Neuronal stem cell (in vitro differentiated cells): ENCODE results near the gene ITGA2.

ENCODE experiments used
- DNase-seq: peaks from one replicate; pipeline ENCODE4 v3.0.0-alpha.2; 2013; ENCODE audit warnings: low spot score
- H2AFZ ChIP-seq: one replicate; pipeline ENCODE4 v1.6.1; 2013; ENCODE audit warnings: mild to moderate bottlenecking, low read length, inconsistent platforms
- H2AK5ac ChIP-seq: 2 replicates; pipeline ENCODE4 v1.6.1; 2013; ENCODE audit warnings: low read depth, mild to moderate bottlenecking, inconsistent platforms, low read length, moderate library complexity, mixed read lengths
- H2BK120ac ChIP-seq: 2 replicates; pipeline ENCODE4 v1.6.1; 2013; ENCODE audit warnings: low read depth, mild to moderate bottlenecking, inconsistent platforms, low read length, moderate library complexity, mixed read lengths
- H2BK12ac ChIP-seq: one replicate; pipeline ENCODE4 v1.6.1; 2013; ENCODE audit warnings: low read length, inconsistent platforms
- H2BK15ac ChIP-seq: 2 replicates; pipeline ENCODE4 v1.6.1; 2013; ENCODE audit warnings: mild to moderate bottlenecking, low read length, inconsistent platforms, mixed read lengths
- H2BK5ac ChIP-seq: one replicate; pipeline ENCODE4 v1.6.1; 2013; ENCODE audit warnings: inconsistent platforms, mild to moderate bottlenecking, low read length, moderate library complexity
- H3K14ac ChIP-seq: one replicate; pipeline ENCODE4 v1.6.1; 2013; ENCODE audit warnings: low read length, inconsistent platforms
- H3K18ac ChIP-seq: 2 replicates; pipeline ENCODE4 v1.6.1; 2013; ENCODE audit warnings: low read length, inconsistent platforms
- H3K23ac ChIP-seq: 2 replicates; pipeline ENCODE4 v1.6.1; 2013; ENCODE audit warnings: low read depth, mild to moderate bottlenecking, mixed read lengths, low read length, inconsistent platforms; ENCODE audit not compliant: poor library complexity
- H3K27ac ChIP-seq: replicated peaks from 3 replicates; pipeline ENCODE4 v1.5.1; 2013; ENCODE audit warnings: low read length, inconsistent platforms
- H3K27me3 ChIP-seq, 3 experiments: 2 replicates each; pipeline ENCODE4 v1.6.1; 2013; ENCODE audit warnings: low read length in 3 of 3, mild to moderate bottlenecking in 2 of 3, inconsistent platforms in 1 of 3, low read depth in 1 of 3, mixed read lengths in 1 of 3, moderate library complexity in 1 of 3; ENCODE audit not compliant: control insufficient read depth in 3 of 3, insufficient read depth in 3 of 3
- H3K36me3 ChIP-seq, 2 donors: replicated peaks in 1 of 2; 2 replicates each; pipeline ENCODE4 v1.6.1; 2013; ENCODE audit warnings: low read length in 2 of 2; ENCODE audit not compliant: control insufficient read depth in 2 of 2, insufficient read depth in 2 of 2
- H3K4ac ChIP-seq: 2 replicates; pipeline ENCODE4 v1.6.1; 2013; ENCODE audit warnings: inconsistent platforms, mild to moderate bottlenecking, low read length, moderate library complexity
- H3K4me1 ChIP-seq, 2 donors: 1 replicate in 1 of 2; 2 replicates in 1 of 2; pipeline ENCODE4 v1.6.1; 2013; ENCODE audit warnings: low read length in 2 of 2, low read depth in 1 of 2; ENCODE audit not compliant: control insufficient read depth in 2 of 2, insufficient read depth in 1 of 2
- H3K4me2 ChIP-seq: one replicate; pipeline ENCODE4 v1.6.1; 2013; ENCODE audit warnings: mild to moderate bottlenecking, low read length, inconsistent platforms; ENCODE audit not compliant: insufficient read depth, poor library complexity, severe bottlenecking
- H3K4me3 ChIP-seq, 2 donors: 2 replicates each; pipeline ENCODE4 v1.5.1; 2013; ENCODE audit warnings: low read length in 2 of 2, mild to moderate bottlenecking in 2 of 2, inconsistent platforms in 1 of 2, moderate library complexity in 1 of 2
- H3K79me1 ChIP-seq: one replicate; pipeline ENCODE4 v1.6.1; 2013; ENCODE audit warnings: low read depth, mild to moderate bottlenecking, inconsistent platforms, low read length, moderate library complexity
- H3K9ac ChIP-seq: one replicate; pipeline ENCODE4 v1.6.1; 2013; ENCODE audit warnings: mild to moderate bottlenecking, low read depth, low read length, inconsistent platforms; ENCODE audit not compliant: poor library complexity
- H3K9me3 ChIP-seq, 2 donors: replicated peaks in 1 of 2; 2 replicates each; pipeline versions ENCODE3 to v1.6.1; 2013; ENCODE audit warnings: low read length in 2 of 2, mild to moderate bottlenecking in 2 of 2, inconsistent platforms in 1 of 2, low read depth in 1 of 2, mixed read lengths in 1 of 2, moderate library complexity in 1 of 2; ENCODE audit not compliant: control insufficient read depth in 2 of 2, insufficient read depth in 1 of 2
- H4K8ac ChIP-seq: one replicate; pipeline ENCODE4 v1.6.1; 2013; ENCODE audit warnings: low read depth, mild to moderate bottlenecking, inconsistent platforms, low read length, moderate library complexity
- H4K91ac ChIP-seq: one replicate; pipeline ENCODE4 v1.6.1; 2013; ENCODE audit warnings: low read length, low read depth, mild to moderate bottlenecking, inconsistent platforms; ENCODE audit not compliant: poor library complexity
- WGBS, 2 donors: extraction: QIAGEN DNeasy Blood & Tissue Kit; methylation state at CpG; one replicate each; pipeline ENCODE4 v1.1.7; 2013; ENCODE audit warnings: missing lambda C conversion rate in 2 of 2, mixed read lengths in 1 of 2; ENCODE audit not compliant: insufficient read length in 2 of 2, insufficient replicate concordance in 1 of 2; ENCODE audit errors: extremely low coverage in 2 of 2; 5-methylcytosine and 5-hydroxymethylcytosine counted together

Gene ITGA2

DNA sequence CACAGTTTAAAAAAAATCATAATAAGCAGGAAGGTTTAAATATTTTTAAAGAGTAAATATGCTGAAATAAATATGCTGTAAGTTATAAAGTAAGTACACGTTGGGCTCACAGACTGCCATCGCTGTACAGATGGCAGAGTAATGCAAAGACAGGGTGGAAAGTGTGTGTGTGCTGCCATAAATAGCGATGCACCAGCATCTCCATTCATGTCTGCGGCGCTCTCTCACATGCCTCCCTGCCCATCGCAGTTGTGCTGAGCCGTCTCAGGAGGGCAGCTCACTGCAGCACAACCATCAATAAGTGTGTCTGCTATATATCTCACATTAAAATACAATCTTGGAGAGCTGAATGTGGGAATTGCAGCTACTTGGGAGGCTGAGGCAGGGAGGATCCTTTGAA is 106.1 kb downstream of the ITGA2 start:
- DNase-seq: no peak
- Histone ChIP-seq H2BK15ac (no peak overlapping the region), H2BK120ac (no peak overlapping the region), H3K36me3 (peaks cover 2 to 37% of the 10 kb centered on the region in 2 donors), H3K79me1 (no peaks in the 10 kb centered on the region), H2AFZ (no peak overlapping the region), H3K14ac (no peak overlapping the region), H3K27me3 (no peaks in the 10 kb centered on the region), H2BK5ac (no peak overlapping the region), H3K18ac (no peak overlapping the region), H3K4me2 (no peak overlapping the region), H2BK12ac (no peak overlapping the region), H3K27ac (no peak overlapping the region), H3K4me3 (no peak overlapping the region), H3K4ac (no peak overlapping the region), H3K4me1 (no peaks in the 10 kb centered on the region), H4K8ac (no peak overlapping the region), H3K23ac (no peak overlapping the region), H4K91ac (no peak overlapping the region), H3K9me3 (peaks cover 0 to 2% of the 10 kb centered on the region in 2 donors), H2AK5ac (no peak overlapping the region), H3K9ac (no peak overlapping the region)
- WGBS, 2 donors: no CpG with 5 or more reads among the region's 7 CpGs

DNA sequence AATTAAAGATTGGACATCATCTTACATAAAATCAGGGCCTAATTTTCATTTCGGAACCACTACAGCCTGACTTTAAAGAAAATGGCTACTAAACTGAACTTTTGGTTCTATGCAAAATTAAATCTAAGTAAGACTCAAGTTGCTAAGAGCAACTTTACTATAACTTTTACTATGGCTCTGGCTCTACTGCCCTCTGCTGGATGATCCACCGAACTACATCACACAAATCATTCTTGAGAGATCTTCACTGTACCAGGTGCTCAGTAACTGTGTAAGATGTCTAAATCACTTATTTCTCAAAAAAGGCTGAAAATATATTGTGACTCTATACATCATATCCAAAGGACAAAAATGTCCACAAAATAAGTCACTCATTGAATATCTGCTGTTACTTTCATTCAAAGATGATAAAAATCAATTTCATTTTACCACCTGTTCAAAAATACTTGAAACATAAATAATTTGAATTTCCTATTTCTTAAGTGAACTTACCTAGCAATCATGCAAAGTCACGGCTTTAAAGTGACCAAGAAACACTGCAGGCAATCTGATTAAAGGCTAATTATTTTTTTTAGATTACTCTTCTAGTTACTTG is 106.9 kb downstream of the ITGA2 start:
- Histone ChIP-seq H3K9ac (no peak overlapping the region), H3K27me3 (no peaks in the 10 kb centered on the region), H2BK5ac (no peak overlapping the region), H2BK15ac (no peak overlapping the region), H4K91ac (no peak overlapping the region), H2AFZ (no peak overlapping the region), H2BK120ac (no peak overlapping the region), H2AK5ac (no peak overlapping the region), H3K14ac (no peak overlapping the region), H2BK12ac (no peak overlapping the region), H3K4me1 (no peaks in the 10 kb centered on the region), H3K18ac (no peak overlapping the region), H3K36me3 (peaks cover 2 to 45% of the 10 kb centered on the region in 2 donors), H3K9me3 (peaks cover 0 to 2% of the 10 kb centered on the region in 2 donors), H3K4ac (no peak overlapping the region), H3K4me2 (no peak overlapping the region), H3K27ac (no peak overlapping the region), H3K4me3 (no peak overlapping the region), H3K23ac (no peak overlapping the region), H4K8ac (no peak overlapping the region), H3K79me1 (no peaks in the 10 kb centered on the region)
- no CpG with 5 or more reads among the region's 3 CpGs for WGBS, 2 donors
- peak; percentile 46 for DNase-seq

DNA sequence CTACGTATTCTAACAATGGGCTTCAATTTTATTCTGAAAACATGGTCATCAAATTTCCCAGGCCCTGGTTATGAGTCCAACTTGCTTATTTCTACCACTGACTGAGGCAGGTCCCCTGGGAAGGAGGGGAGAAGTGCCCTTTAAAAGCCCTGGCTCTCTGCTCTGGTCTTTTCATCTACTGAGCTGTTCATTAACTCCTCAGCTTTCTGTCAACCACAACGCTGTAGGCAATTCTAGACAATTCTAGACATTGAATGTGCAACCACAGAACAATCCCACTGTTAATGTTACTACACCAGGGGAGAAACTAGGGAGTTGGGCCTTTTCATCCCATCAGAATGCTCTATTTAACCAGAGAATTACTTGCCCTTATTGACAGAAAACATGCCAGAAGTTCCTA is 110.4 kb downstream of the ITGA2 start:
- H3K4me2 ChIP-seq: no peak overlapping the region
- no peak overlapping the region for H3K18ac ChIP-seq
- H3K4me1 ChIP-seq: no peaks in the 10 kb centered on the region
- H3K23ac ChIP-seq: no peak overlapping the region
- no peak overlapping the region for H3K4ac ChIP-seq
- no peak overlapping the region for H2BK120ac ChIP-seq
- no peak overlapping the region for H3K14ac ChIP-seq
- no peak overlapping the region for H4K8ac ChIP-seq
- H3K79me1 ChIP-seq: no peaks in the 10 kb centered on the region
- H2AK5ac ChIP-seq: no peak overlapping the region
- no CpG with 5 or more reads among the region's 2 CpGs for WGBS, 2 donors
- no peak overlapping the region for H2BK5ac ChIP-seq
- H3K27ac ChIP-seq: no peak overlapping the region
- no peak overlapping the region for H2BK12ac ChIP-seq
- H3K36me3 ChIP-seq: peaks cover 2 to 67% of the 10 kb centered on the region in 2 donors
- H4K91ac ChIP-seq: no peak overlapping the region
- H3K4me3 ChIP-seq: no peak overlapping the region
- H3K9ac ChIP-seq: no peak overlapping the region
- no peaks in the 10 kb centered on the region for H3K27me3 ChIP-seq
- peaks cover 0 to 2% of the 10 kb centered on the region in 2 donors for H3K9me3 ChIP-seq
- no peak overlapping the region for H2BK15ac ChIP-seq
- DNase-seq: no peak
- H2AFZ ChIP-seq: no peak overlapping the region

DNA sequence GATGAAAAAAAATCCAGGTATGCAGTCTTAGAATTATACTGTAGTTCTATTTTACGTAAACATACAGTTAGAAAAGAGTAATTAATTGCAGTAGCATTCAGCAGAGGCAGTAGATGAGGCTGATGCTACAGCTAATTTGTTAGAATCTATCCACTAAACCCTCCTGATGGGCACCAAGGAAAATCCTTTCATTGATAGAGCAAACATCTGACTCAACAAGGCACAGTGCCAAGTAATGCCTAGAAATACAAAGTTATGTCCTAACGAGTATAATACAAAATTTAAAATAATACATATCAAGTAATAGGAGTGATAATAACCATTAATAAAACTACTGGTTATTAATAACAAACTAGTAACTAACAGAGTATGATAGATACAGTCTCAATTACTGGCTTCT is 111.5 kb downstream of the ITGA2 start:
- H2BK15ac ChIP-seq: no peak overlapping the region
- peaks cover 0 to 2% of the 10 kb centered on the region in 2 donors for H3K9me3 ChIP-seq
- H3K9ac ChIP-seq: no peak overlapping the region
- no peak overlapping the region for H4K91ac ChIP-seq
- no peaks in the 10 kb centered on the region for H3K79me1 ChIP-seq
- no peak overlapping the region for H2BK120ac ChIP-seq
- no peak overlapping the region for H3K4me3 ChIP-seq
- H2BK5ac ChIP-seq: no peak overlapping the region
- H3K4ac ChIP-seq: no peak overlapping the region
- H3K23ac ChIP-seq: no peak overlapping the region
- no peak overlapping the region for H2BK12ac ChIP-seq
- no peaks in the 10 kb centered on the region for H3K4me1 ChIP-seq
- WGBS, 2 donors: no CpG with 5 or more reads among the region's 2 CpGs
- no peak for DNase-seq
- no peak overlapping the region for H3K14ac ChIP-seq
- H2AFZ ChIP-seq: no peak overlapping the region
- no peak overlapping the region for H2AK5ac ChIP-seq
- H3K36me3 ChIP-seq: peaks cover 2 to 74% of the 10 kb centered on the region in 2 donors
- no peak overlapping the region for H4K8ac ChIP-seq
- no peak overlapping the region for H3K27ac ChIP-seq
- H3K18ac ChIP-seq: no peak overlapping the region
- H3K27me3 ChIP-seq: no peaks in the 10 kb centered on the region
- no peak overlapping the region for H3K4me2 ChIP-seq
